ENCODE data around the gene SUCLA2. TPM values are rescaled to one million over a fixed set of nuclear protein-coding genes. Genes with fewer than 3 reads are reported as not detected.

The SUCLA2 gene
- total and polyA plus RNA-seq, 10 of the 15 experiments (the other 5 are each of a cell fraction or from before 2014, with no cell fraction given) = 27.5 to 83.4 (median 42.8) TPM

GRCh38 chr13:48014359-48014758 is 13.3 kb upstream of the SUCLA2 start:
- no peaks in the 10 kb centered on the region for H3K9me3 ChIP-seq (replicated peaks; ENCODE audit: control insufficient read depth, insufficient read depth, low read length)
- TF ChIP-seq HSF1 (IDR thresholded peaks at IDR 0.05; ENCODE audit: low read depth, low read length) (no peak), ZBTB4 (CRISPR knock-in tag; IDR thresholded peaks at IDR 0.05) (no peak), NFXL1 (IDR thresholded peaks at IDR 0.05; ENCODE audit: borderline replicate concordance) (no peak), CHD2 (IDR thresholded peaks at IDR 0.05; ENCODE audit: borderline replicate concordance, low read depth, low read length) (no peak), SPI1 (IDR thresholded peaks at IDR 0.05; ENCODE audit: borderline replicate concordance, insufficient read depth, low read depth, low read length) (no peak), CEBPB (IDR thresholded peaks at IDR 0.05; ENCODE audit: borderline replicate concordance in 1 of 2, low read depth in 2 of 2, low read length in 2 of 2) (no peak), BACH1 (IDR thresholded peaks at IDR 0.05; ENCODE audit: borderline replicate concordance) (no peak), RELB (IDR thresholded peaks at IDR 0.05; ENCODE audit: low read depth) (no peak), MYB (IDR thresholded peaks at IDR 0.05; ENCODE audit: borderline replicate concordance, low read depth, low read length) (no peak), SMAD1 (IDR thresholded peaks at IDR 0.05; ENCODE audit: low read depth, partially characterized antibody) (no peak)
- no peak overlapping the region for H3K27ac ChIP-seq (ENCODE audit: control insufficient read depth, insufficient read depth)
- SMC1A ChIA-PET (ENCODE audit: uncharacterized antibody, unreplicated experiment) = no interaction called here
- ATAC-seq = no peak
- DNase-seq (ENCODE audit: low read depth, low spot score) = no peak
- intact Hi-C loops (cut with micrococcal nuclease; ENCODE audit: unreplicated experiment) (no loop called here), in situ Hi-C loops (cut with MboI) (no loop called here)
- H3K27me3 ChIP-seq (replicated peaks in 1 of 2; ENCODE audit: control insufficient read depth in 2 of 2, insufficient read depth in 2 of 2, low read length in 1 of 2) = no peaks in the 10 kb centered on the region
- POLR2A ChIA-PET = no interaction called here
- CTCF ChIA-PET = interaction anchor here (0.6 to 1.9 kb wide), 4 partner anchors 11 to 69 kb away, joined by 3 to 10 read pairs (median 5); partner anchors contain the start of gene NUDT15
- no peak overlapping the region for H2AFZ ChIP-seq (ENCODE audit: control insufficient read depth, low read depth, low read length)
- H3K9ac ChIP-seq (ENCODE audit: control insufficient read depth, insufficient read depth, low read length) = no peak overlapping the region
- H3K4me3 ChIP-seq = no peak overlapping the region
- no peaks in the 10 kb centered on the region for H3K4me1 ChIP-seq (ENCODE audit: control insufficient read depth, insufficient read depth, low read length)
- no peaks in the 10 kb centered on the region for H4K20me1 ChIP-seq (ENCODE audit: control insufficient read depth, insufficient read depth)
- no peaks in the 10 kb centered on the region for H3K79me2 ChIP-seq (ENCODE audit: control insufficient read depth, insufficient read depth, low read length)
- no peaks in the 10 kb centered on the region for H3K36me3 ChIP-seq (ENCODE audit: control insufficient read depth in 2 of 2, insufficient read depth in 2 of 2, low read length in 1 of 2)
- no peak for FAIRE-seq
- RAD21 ChIA-PET (ENCODE audit: unreplicated experiment) = no interaction called here
- H3K4me2 ChIP-seq (ENCODE audit: control insufficient read depth, insufficient read depth) = no peak overlapping the region
- no TSS peak for BruUV-seq (replicated peaks)
- WGBS (ENCODE audit: insufficient coverage, insufficient replicate concordance, low lambda C conversion rate, missing lambda C conversion rate) = 86% methylated on average over 2 of the region's 2 CpGs

Measured in GM12878 (cell line).